HG02884 (cell line): ENCODE results near the gene PRSS1.

Experiments used
- ATAC-seq: cut with Tn5 transposase; IDR thresholded peaks from one replicate; pipeline ENCODE4 v1.9.1; 2021; ENCODE audit warnings: mild to moderate bottlenecking, moderate library complexity; ENCODE audit not compliant: unreplicated experiment

PRSS1 gene

DNA sequence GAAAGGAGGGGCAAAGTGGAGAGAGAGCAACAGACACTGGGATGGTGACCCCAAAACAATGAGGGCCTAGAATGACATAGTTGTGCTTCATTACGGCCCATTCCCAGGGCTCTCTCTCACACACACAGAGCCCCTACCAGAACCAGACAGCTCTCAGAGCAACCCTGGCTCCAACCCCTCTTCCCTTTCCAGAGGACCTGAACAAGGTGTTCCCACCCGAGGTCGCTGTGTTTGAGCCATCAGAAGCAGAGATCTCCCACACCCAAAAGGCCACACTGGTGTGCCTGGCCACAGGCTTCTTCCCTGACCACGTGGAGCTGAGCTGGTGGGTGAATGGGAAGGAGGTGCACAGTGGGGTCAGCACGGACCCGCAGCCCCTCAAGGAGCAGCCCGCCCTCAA lies 42.2 kb downstream of the PRSS1 start:
- no peak for ATAC-seq

GRCh38 chr7:142792129-142792528 lies 42.9 kb downstream of the PRSS1 start:
- ATAC-seq: no peak

DNA sequence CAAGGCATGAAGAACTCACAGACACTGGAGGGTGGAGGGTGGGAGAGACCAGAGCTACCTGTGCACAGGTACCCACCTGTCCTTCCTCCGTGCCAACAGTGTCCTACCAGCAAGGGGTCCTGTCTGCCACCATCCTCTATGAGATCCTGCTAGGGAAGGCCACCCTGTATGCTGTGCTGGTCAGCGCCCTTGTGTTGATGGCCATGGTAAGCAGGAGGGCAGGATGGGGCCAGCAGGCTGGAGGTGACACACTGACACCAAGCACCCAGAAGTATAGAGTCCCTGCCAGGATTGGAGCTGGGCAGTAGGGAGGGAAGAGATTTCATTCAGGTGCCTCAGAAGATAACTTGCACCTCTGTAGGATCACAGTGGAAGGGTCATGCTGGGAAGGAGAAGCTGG lies 43.3 kb downstream of the PRSS1 start:
- no peak for ATAC-seq

GRCh38 chr7:142793156-142793555 lies 43.9 kb downstream of the PRSS1 start:
- ATAC-seq: no peak

- ATAC-seq: no peak
These were observed 46.1 kb downstream of the PRSS1 start for GRCh38 chr7:142795339-142795863.

DNA sequence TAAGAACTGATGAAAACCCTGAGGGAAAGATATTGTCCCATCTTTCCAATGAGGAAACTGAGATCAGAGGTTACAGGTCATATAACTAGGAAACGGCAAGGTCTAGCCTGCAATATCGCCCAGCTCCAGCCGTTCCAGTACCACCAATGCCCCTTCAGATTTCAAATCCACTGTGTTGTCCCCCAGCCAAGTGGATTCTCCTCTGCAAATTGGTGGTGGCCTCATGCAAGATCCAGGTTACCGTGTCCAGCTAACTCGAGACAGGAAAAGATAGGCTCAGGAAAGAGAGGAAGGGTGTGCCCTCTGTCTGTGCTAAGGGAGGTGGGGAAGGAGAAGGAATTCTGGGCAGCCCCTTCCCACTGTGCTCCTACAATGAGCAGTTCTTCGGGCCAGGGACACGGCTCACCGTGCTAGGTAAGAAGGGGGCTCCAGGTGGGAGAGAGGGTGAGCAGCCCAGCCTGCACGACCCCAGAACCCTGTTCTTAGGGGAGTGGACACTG lies 46.8 kb downstream of the PRSS1 start:
- no peak for ATAC-seq

GRCh38 chr7:142796501-142797390 lies 47.5 kb downstream of the PRSS1 start:
- peak; percentile 41 for ATAC-seq

GRCh38 chr7:142797391-142798377 lies 48.4 kb downstream of the PRSS1 start:
- peak; percentile 28 for ATAC-seq

DNA sequence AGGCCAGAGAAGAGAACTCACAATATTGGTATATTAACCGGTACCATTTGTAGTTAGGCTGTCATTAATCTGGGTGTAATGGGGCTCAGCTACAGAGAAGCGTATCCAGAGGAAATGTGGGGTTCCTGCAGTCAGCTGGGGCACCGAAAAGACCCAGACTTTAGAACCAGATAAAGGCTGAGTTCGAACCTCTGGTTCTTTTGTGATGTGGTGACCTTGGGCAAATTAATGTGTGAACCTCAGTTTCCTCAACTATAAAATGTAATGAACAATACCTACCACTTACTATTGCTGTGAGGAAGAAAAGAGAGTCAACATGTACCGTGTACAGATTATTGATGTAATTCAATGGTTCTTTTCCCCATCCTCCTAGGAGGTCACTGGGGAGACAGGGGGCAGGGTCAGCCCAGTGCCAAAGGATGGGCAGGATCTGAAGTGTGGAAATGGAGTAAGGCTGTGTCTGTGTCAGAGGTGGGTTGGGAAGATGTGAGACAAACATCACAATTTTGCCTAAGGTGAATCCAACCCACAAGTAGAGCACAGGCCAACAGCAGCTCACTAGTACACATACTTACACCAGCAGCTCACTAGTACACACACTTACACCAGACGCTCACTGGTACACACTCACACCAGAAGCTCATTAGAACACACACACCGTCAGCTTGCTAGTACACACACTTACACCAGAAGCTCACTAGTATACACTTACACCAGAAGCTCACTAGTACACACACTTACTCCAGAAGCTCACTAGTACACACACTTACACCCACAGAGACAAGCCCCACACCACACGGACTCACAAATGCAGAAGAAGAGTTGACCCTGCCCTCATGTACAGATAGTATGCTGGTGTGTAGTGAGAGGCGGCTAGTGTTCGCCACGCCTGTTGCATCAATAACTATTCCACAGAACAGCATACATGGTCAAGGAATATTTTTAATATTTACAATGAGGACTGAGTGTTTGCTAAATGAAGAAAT lies 49.5 kb downstream of the PRSS1 start:
- ATAC-seq: no peak

DNA sequence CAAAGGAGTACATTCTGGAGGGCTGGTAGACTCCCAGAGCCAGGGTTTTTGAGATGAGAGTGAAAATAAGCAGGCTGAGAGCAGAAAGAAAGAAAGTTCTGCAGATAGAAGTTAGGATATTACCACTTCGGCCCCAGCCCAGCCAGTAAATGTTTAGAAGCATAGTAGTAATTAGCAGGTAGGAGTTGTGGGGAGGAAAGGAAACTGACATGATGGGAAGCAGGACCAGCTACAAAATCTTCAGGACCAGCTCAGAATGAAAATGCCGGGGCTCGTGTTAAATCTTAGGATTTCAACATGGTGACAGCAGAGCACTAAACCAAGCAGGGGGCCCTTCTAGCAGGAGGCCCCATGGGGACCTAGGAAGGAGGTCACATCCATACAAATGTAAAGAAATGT lies 50.2 kb downstream of the PRSS1 start:
- ATAC-seq: no peak

DNA sequence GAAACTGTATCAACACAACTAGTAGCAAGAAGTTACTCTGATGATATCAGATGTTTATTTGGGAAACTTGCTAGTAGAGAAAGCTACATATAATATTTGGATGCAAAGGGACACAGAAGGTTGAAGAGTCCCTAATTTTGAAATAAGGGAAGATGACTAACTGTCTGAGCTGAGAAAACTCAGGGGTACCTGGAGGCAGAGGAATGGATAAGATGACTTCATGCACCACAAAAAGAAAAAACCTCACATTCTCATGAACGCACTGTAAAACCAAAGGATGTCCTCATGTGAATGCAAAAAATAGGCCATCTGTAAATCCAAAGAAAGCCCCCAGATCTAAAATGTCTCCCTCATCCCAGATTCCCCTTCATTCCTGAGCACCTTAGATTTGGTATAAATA lies 50.8 kb downstream of the PRSS1 start:
- ATAC-seq: no peak

- no peak for ATAC-seq
These were observed 51.5 kb downstream of the PRSS1 start for GRCh38 chr7:142800699-142801260.

DNA sequence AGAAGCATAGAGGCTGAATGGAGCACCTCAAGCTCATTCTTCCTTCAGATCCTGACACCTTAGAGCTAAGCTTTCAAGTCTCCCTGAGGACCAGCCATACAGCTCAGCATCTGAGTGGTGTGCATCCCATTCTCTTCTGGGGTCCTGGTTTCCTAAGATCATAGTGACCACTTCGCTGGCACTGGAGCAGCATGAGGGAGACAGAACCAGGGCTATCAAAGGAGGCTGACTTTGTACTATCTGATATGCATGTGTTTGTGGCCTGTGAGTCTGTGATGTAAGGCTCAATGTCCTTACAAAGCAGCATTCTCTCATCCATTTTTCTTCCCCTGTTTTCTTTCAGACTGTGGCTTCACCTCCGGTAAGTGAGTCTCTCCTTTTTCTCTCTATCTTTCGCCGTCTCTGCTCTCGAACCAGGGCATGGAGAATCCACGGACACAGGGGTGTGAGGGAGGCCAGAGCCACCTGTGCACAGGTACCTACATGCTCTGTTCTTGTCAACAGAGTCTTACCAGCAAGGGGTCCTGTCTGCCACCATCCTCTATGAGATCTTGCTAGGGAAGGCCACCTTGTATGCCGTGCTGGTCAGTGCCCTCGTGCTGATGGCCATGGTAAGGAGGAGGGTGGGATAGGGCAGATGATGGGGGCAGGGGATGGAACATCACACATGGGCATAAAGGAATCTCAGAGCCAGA lies 52.5 kb downstream of the PRSS1 start:
- no peak for ATAC-seq

DNA sequence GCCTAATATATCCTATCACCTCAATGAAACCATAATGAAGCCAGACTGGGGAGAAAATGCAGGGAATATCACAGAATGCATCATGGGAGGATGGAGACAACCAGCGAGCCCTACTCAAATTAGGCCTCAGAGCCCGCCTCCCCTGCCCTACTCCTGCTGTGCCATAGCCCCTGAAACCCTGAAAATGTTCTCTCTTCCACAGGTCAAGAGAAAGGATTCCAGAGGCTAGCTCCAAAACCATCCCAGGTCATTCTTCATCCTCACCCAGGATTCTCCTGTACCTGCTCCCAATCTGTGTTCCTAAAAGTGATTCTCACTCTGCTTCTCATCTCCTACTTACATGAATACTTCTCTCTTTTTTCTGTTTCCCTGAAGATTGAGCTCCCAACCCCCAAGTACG lies 53.0 kb downstream of the PRSS1 start:
- ATAC-seq: no peak
